Sigmoid colon (tissue), 7 donors: ENCODE results near the gene ST6GALNAC3. TPM values are rescaled to one million over a fixed set of nuclear protein-coding genes. Genes with fewer than 3 reads are reported as not detected.

Source experiments
- DNase-seq: peaks from one replicate; pipeline ENCODE4 v3.0.0-alpha.2; 2019
- H3K27ac ChIP-seq, 4 donors: fragments of 200-600 bp; sonication (generic); one replicate each; pipeline ENCODE4 v1.5.1; 2016 to 2019; ENCODE audit warnings: mild to moderate bottlenecking in 1 of 4
- H3K27me3 ChIP-seq, 3 donors: fragments of 200-600 bp; sonication (generic); one replicate each; pipeline ENCODE4 v1.5.1; 2019; ENCODE audit warnings: mild to moderate bottlenecking in 1 of 3
- H3K36me3 ChIP-seq, 4 donors: fragments of 200-600 bp; sonication (generic); one replicate each; pipeline ENCODE4 v1.5.1; 2016 to 2019
- H3K4me1 ChIP-seq, 4 donors: fragments of 200-600 bp; sonication (generic); one replicate each; pipeline ENCODE4 v1.5.1; 2017 to 2019
- H3K4me3 ChIP-seq, 4 donors: fragments of 200-600 bp; sonication (generic); one replicate each; pipeline ENCODE4 v1.5.1; 2017 to 2019; ENCODE audit warnings: mild to moderate bottlenecking in 2 of 4, moderate library complexity in 1 of 4
- H3K9me3 ChIP-seq, 4 donors: fragments of 200-600 bp in 3 of 4; sonication (generic) in 3 of 4; one replicate each; pipeline versions ENCODE4 v1.5.1 to v1.6.1; 2013 to 2019
- EP300 ChIP-seq, 4 donors: sonication (generic); formaldehyde crosslinking; IDR thresholded peaks; one replicate each; pipeline ENCODE4 v1.6.1; 2017; ENCODE audit warnings: antibody characterized with exemption in 4 of 4
- POLR2A ChIP-seq, 2 donors: fragments of 450-650 bp; IDR thresholded peaks; one replicate each; pipeline ENCODE4 v1.6.1; 2016; ENCODE audit warnings: antibody characterized with exemption in 2 of 2, mild to moderate bottlenecking in 2 of 2, moderate library complexity in 2 of 2
- POLR2AphosphoS5 ChIP-seq, 4 donors: sonication (generic); formaldehyde crosslinking; IDR thresholded peaks; one replicate each; pipeline ENCODE4 v1.6.1; 2017; ENCODE audit warnings: antibody characterized with exemption in 4 of 4
- WGBS, 2 donors: extraction: QIAGEN DNeasy Blood & Tissue Kit; methylation state at CpG; one replicate each; pipeline ENCODE4 v1.1.7; 2013; 5-methylcytosine and 5-hydroxymethylcytosine counted together
- intact Hi-C: fragments of 100-400 bp; cut with DNase I; formaldehyde crosslinking; loops from one replicate; pipeline ENCODE4 v1.15.1; 2023
- polyA plus RNA-seq, 3 donors: library from polyadenylated mRNA; stranded (reverse); fragments of 200-250 nt; gene quantifications; one replicate each; pipeline ENCODE4 v1.2.3, GENCODE V29; 2013
- total RNA-seq, 4 donors: library from RNA; depleted of rRNA; stranded (reverse); fragments of >200 nt; gene quantifications; one replicate each; pipeline ENCODE4 v1.1.0, GENCODE V29; 2016
- TF ChIP-seq, protein P1 (sequence below), 4 experiments: fragments of 450-650 bp in 3 of 4; fragments of 200-600 bp in 1 of 4; IDR thresholded peaks; one replicate each; pipeline ENCODE4 v1.5.1; 2016 to 2019; ENCODE audit warnings: antibody characterized with exemption in 4 of 4, mild to moderate bottlenecking in 3 of 4, moderate library complexity in 2 of 4
- donor health status: healthy with polysubstance abuse.
- donor health status: Bipolar disorder and iron deficiency.
- donor health status: healthy.

Gene ST6GALNAC3
- total and polyA plus RNA-seq, 7 donors, result 1.6 to 7.5 (median 2.5) TPM

DNA sequence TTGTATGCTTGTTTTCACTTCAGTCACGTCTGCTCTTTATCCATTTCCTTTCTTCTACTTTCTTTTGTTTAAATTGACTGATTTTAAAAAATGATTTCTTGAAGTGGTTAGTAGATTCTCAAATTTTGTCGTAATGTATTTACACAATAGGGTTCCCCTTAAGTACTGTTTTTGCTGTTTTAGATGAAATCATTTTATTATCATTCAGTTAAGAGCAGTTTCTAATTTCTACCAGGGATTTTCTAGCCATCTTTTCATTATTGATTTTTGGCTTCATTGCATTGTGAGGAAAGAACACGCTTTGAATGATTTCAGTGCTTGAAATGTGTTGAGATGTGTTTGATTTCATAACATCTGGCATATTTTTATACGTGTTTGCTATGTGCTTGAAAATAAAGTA, 27.0 kb downstream of the ST6GALNAC3 start:
- H3K27me3 ChIP-seq, result no peaks in the 10 kb centered on the region
- H3K4me3 ChIP-seq, result no peak overlapping the region
- TF ChIP-seq, protein P1, sequence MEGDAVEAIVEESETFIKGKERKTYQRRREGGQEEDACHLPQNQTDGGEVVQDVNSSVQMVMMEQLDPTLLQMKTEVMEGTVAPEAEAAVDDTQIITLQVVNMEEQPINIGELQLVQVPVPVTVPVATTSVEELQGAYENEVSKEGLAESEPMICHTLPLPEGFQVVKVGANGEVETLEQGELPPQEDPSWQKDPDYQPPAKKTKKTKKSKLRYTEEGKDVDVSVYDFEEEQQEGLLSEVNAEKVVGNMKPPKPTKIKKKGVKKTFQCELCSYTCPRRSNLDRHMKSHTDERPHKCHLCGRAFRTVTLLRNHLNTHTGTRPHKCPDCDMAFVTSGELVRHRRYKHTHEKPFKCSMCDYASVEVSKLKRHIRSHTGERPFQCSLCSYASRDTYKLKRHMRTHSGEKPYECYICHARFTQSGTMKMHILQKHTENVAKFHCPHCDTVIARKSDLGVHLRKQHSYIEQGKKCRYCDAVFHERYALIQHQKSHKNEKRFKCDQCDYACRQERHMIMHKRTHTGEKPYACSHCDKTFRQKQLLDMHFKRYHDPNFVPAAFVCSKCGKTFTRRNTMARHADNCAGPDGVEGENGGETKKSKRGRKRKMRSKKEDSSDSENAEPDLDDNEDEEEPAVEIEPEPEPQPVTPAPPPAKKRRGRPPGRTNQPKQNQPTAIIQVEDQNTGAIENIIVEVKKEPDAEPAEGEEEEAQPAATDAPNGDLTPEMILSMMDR (IDR thresholded peaks at IDR 0.05), result no peak
- no peak for TF ChIP-seq POLR2AphosphoS5 (IDR thresholded peaks at IDR 0.05)
- no peak for TF ChIP-seq POLR2A (IDR thresholded peaks at IDR 0.05)
- TF ChIP-seq EP300 (IDR thresholded peaks at IDR 0.05), result no peak
- H3K9me3 ChIP-seq, result no peaks in the 10 kb centered on the region
- DNase-seq, result no peak
- H3K4me1 ChIP-seq, result no peaks in the 10 kb centered on the region
- no peaks in the 10 kb centered on the region for H3K36me3 ChIP-seq
- intact Hi-C loops, result no loop called here
- H3K27ac ChIP-seq, result no peak overlapping the region
- WGBS, 2 donors, result 73 to 82% methylated on average over 4 of the region's 4 CpGs

- H3K4me3 ChIP-seq, result no peak overlapping the region
- WGBS, 2 donors, result 82 to 97% methylated on average over 1 of the region's 1 CpG
- no peaks in the 10 kb centered on the region for H3K27me3 ChIP-seq
Measured at GRCh38 chr1:76102046-76102445, 27.5 kb downstream of the ST6GALNAC3 start.

DNA sequence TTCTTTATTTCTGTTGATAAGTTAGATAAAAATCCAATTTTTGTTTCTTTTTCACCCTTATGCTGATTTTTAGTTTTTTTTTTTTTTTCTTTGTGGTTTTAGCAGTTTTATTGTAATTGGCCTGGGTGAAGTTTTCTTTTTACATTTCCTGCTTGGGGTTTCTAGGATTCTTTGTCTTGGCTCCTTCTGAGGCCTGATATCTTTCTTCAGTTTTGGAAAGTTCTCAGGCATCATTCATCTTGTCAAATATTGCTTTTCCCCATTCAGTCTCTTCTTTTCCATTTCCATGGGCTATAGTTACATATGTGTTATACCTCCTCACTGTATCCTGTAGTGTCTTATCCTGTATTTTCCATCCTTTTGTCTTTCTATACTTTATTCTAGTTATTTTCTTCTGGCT, 28.5 kb downstream of the ST6GALNAC3 start:
- TF ChIP-seq, protein P1 (IDR thresholded peaks at IDR 0.05), result no peak
- no peak for TF ChIP-seq EP300 (IDR thresholded peaks at IDR 0.05)
- TF ChIP-seq POLR2AphosphoS5 (IDR thresholded peaks at IDR 0.05), result no peak
- TF ChIP-seq POLR2A (IDR thresholded peaks at IDR 0.05), result no peak
- Histone ChIP-seq H3K27ac (no peak overlapping the region), H3K36me3 (no peaks in the 10 kb centered on the region), H3K27me3 (no peaks in the 10 kb centered on the region), H3K4me3 (no peak overlapping the region), H3K9me3 (no peaks in the 10 kb centered on the region), H3K4me1 (no peaks in the 10 kb centered on the region)
- DNase-seq, result no peak
- intact Hi-C loops, result no loop called here

More at GRCh38 chr1:76102046-76102445, 27.5 kb downstream of the ST6GALNAC3 start:
- no peaks in the 10 kb centered on the region for H3K9me3 ChIP-seq
- TF ChIP-seq EP300 (IDR thresholded peaks at IDR 0.05), result no peak
- TF ChIP-seq POLR2AphosphoS5 (IDR thresholded peaks at IDR 0.05), result no peak
- TF ChIP-seq, protein P1 (IDR thresholded peaks at IDR 0.05), result no peak
- TF ChIP-seq POLR2A (IDR thresholded peaks at IDR 0.05), result no peak
- no peaks in the 10 kb centered on the region for H3K36me3 ChIP-seq
- no peaks in the 10 kb centered on the region for H3K4me1 ChIP-seq
- DNase-seq, result no peak
- intact Hi-C loops, result no loop called here
- no peak overlapping the region for H3K27ac ChIP-seq

DNA sequence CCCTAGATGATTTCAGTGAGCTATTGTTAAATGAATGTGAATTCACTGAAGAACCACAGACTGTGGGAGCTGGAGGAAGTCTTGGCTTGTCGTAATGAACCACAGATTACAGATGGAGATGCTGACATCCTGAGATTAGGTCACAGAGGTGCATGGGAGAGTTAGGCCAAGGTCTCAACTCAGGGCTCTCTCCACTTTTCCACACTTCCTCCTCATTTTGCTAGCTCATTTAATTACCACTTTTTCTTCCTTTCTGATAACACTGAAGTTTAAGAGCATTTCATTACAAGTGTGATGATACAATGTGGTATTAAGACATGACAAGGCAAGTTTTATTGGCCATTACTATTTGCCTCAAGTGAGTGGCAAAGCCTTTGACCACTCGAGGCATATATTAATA, 30.8 kb downstream of the ST6GALNAC3 start:
- intact Hi-C loops, result no loop called here
- no peaks in the 10 kb centered on the region for H3K9me3 ChIP-seq
- DNase-seq, result no peak
- H3K4me1 ChIP-seq, result no peaks in the 10 kb centered on the region
- TF ChIP-seq POLR2A (IDR thresholded peaks at IDR 0.05) (no peak), EP300 (IDR thresholded peaks at IDR 0.05) (no peak), POLR2AphosphoS5 (IDR thresholded peaks at IDR 0.05) (no peak)
- TF ChIP-seq, protein P1 (IDR thresholded peaks at IDR 0.05), result no peak
- no peak overlapping the region for H3K27ac ChIP-seq
- no peak overlapping the region for H3K4me3 ChIP-seq
- H3K36me3 ChIP-seq, result no peaks in the 10 kb centered on the region
- WGBS, 2 donors, result 38 to 67% methylated on average over 2 of the region's 2 CpGs
- H3K27me3 ChIP-seq, result no peaks in the 10 kb centered on the region

DNA sequence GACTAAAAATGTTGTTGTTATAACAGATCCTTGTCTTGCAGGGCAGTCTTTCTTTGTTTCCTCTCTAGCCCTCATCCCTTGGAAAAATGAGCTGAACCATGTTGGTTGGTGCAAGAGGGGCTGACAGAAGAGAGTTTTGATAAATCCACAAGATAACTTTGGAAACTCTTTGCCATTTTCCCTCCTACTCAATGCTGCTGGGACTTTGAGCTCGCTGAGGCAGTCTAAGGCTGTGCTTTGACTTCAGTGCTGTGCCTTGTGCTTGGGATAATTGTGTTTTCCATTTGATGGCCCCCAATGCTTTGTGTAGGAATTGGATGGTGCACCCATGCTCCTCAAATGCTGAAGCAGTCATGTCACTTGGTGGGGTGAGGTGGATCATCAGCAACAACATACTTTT, 31.7 kb downstream of the ST6GALNAC3 start:
- Histone ChIP-seq H3K27ac (no peak overlapping the region), H3K4me3 (no peak overlapping the region), H3K27me3 (no peaks in the 10 kb centered on the region), H3K36me3 (no peaks in the 10 kb centered on the region), H3K4me1 (no peaks in the 10 kb centered on the region), H3K9me3 (no peaks in the 10 kb centered on the region)
- TF ChIP-seq POLR2AphosphoS5 (IDR thresholded peaks at IDR 0.05), result no peak
- no peak for TF ChIP-seq POLR2A (IDR thresholded peaks at IDR 0.05)
- TF ChIP-seq, protein P1 (IDR thresholded peaks at IDR 0.05), result no peak
- no peak for TF ChIP-seq EP300 (IDR thresholded peaks at IDR 0.05)
- 85 to 86% methylated on average over 1 of the region's 1 CpG for WGBS, 2 donors
- intact Hi-C loops, result no loop called here
- DNase-seq, result no peak
